Measurements from ENCODE around the gene SLC34A1. TPM values are rescaled to one million over a fixed set of nuclear protein-coding genes. Genes with fewer than 3 reads are reported as not detected.
A peak's percentile ranks its signal among the peaks of the same experiment; 100 is the strongest.

The SLC34A1 gene
- total and polyA plus RNA-seq, 2 of the 13 experiments (the other 11 are each of a cell fraction or from before 2014, with no cell fraction given), result 0.03 to 0.20 TPM

- TF ChIP-seq SOX6 (IDR thresholded peaks at IDR 0.05), result no peak
- peak; percentile 70 for TF ChIP-seq SOX6 (CRISPR knock-in tag; IDR thresholded peaks at IDR 0.05)
- peak; percentile 82; the same call in 1 of the 2 replicates for TF ChIP-seq MEIS1 (CRISPR knock-in tag; IDR thresholded peaks at IDR 0.05; ENCODE audit: borderline replicate concordance)
- 0 out of 2 replicates have a peak, but pooled peaks have one; percentile 33 for TF ChIP-seq NR2C2 (CRISPR knock-in tag; IDR thresholded peaks at IDR 0.05; ENCODE audit: borderline replicate concordance)
- peak; percentile 27; the same call in 1 of the 2 replicates for TF ChIP-seq KMT2A (CRISPR knock-in tag; IDR thresholded peaks at IDR 0.05)
- TF ChIP-seq ZMYM2 (CRISPR knock-in tag; IDR thresholded peaks at IDR 0.05), result 0 out of 2 replicates have a peak, but pooled peaks have one; percentile 7
- TF ChIP-seq HNRNPL (IDR thresholded peaks at IDR 0.05; ENCODE audit: low read depth, low read length), result 0 out of 2 replicates have a peak, but pooled peaks have one; percentile 64
- no peak for TF ChIP-seq SUZ12 (IDR thresholded peaks at IDR 0.05; ENCODE audit: low read depth, low read length)
- TF ChIP-seq HDAC1 (CRISPR knock-in tag; IDR thresholded peaks at IDR 0.05), result peak; percentile 46; the same call in 1 of the 2 replicates
- TF ChIP-seq ZNF543 (CRISPR knock-in tag; IDR thresholded peaks at IDR 0.05), result peak; percentile 66; the same call in 1 of the 2 replicates
- TF ChIP-seq ATF7 (IDR thresholded peaks at IDR 0.05), result no peak
- TF ChIP-seq ATF7 (CRISPR knock-in tag; IDR thresholded peaks at IDR 0.05), result no peak
- TF ChIP-seq MAF1 (CRISPR knock-in tag; IDR thresholded peaks at IDR 0.05; ENCODE audit: borderline replicate concordance), result 0 out of 2 replicates have a peak, but pooled peaks have one; percentile 21
- 0 out of 2 replicates have a peak, but pooled peaks have one; percentile 21 for TF ChIP-seq ZNF710 (CRISPR knock-in tag; IDR thresholded peaks at IDR 0.05; ENCODE audit: borderline replicate concordance)
- TF ChIP-seq ZNF225 (CRISPR knock-in tag; IDR thresholded peaks at IDR 0.05), result no peak
- TF ChIP-seq ZNF343 (CRISPR knock-in tag; IDR thresholded peaks at IDR 0.05), result peak; percentile 71; the same call in 1 of the 2 replicates
- TF ChIP-seq KAT8 (CRISPR knock-in tag; IDR thresholded peaks at IDR 0.05), result 0 out of 2 replicates have a peak, but pooled peaks have one; percentile 33
- TF ChIP-seq ZFP36L1 (CRISPR knock-in tag; IDR thresholded peaks at IDR 0.05), result 0 out of 2 replicates have a peak, but pooled peaks have one; percentile 19
- TF ChIP-seq, protein P1, sequence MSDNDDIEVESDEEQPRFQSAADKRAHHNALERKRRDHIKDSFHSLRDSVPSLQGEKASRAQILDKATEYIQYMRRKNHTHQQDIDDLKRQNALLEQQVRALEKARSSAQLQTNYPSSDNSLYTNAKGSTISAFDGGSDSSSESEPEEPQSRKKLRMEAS (IDR thresholded peaks at IDR 0.05), result 0 out of 2 replicates have a peak, but pooled peaks have one; percentile 27
- peak; percentile 74 for TF ChIP-seq GTF3A (CRISPR knock-in tag; conservative IDR thresholded peaks at IDR 0.05)
- TF ChIP-seq, protein P2, sequence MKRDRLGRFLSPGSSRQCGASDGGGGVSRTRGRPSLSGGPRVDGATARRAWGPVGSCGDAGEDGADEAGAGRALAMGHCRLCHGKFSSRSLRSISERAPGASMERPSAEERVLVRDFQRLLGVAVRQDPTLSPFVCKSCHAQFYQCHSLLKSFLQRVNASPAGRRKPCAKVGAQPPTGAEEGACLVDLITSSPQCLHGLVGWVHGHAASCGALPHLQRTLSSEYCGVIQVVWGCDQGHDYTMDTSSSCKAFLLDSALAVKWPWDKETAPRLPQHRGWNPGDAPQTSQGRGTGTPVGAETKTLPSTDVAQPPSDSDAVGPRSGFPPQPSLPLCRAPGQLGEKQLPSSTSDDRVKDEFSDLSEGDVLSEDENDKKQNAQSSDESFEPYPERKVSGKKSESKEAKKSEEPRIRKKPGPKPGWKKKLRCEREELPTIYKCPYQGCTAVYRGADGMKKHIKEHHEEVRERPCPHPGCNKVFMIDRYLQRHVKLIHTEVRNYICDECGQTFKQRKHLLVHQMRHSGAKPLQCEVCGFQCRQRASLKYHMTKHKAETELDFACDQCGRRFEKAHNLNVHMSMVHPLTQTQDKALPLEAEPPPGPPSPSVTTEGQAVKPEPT (CRISPR knock-in tag; IDR thresholded peaks at IDR 0.05; ENCODE audit: low read depth), result 0 out of 2 replicates have a peak, but pooled peaks have one; percentile 45
- TF ChIP-seq SPEN (CRISPR knock-in tag; IDR thresholded peaks at IDR 0.05; ENCODE audit: low read depth), result peak; percentile 50; the same call in 1 of the 2 replicates
- peak; percentile 31 for TF ChIP-seq ZNF430 (CRISPR knock-in tag; IDR thresholded peaks at IDR 0.05)
- no peak for TF ChIP-seq PAF1 (CRISPR knock-in tag; IDR thresholded peaks at IDR 0.05)
- TF ChIP-seq ZBTB20 (CRISPR knock-in tag; IDR thresholded peaks at IDR 0.05; ENCODE audit: borderline replicate concordance, low read depth), result peak; percentile 36; the same call in 1 of the 2 replicates
- TF ChIP-seq ZFX (CRISPR knock-in tag; IDR thresholded peaks at IDR 0.05; ENCODE audit: low read depth), result peak; percentile 90
- 0 out of 2 replicates have a peak, but pooled peaks have one; percentile 11 for TF ChIP-seq PPARG (CRISPR knock-in tag; conservative IDR thresholded peaks at IDR 0.05)
Measured at GRCh38 chr5:177366528-177367322, 17.5 kb upstream of the SLC34A1 start (continued).
